Fibroblast of the aortic adventitia (primary cell): Measurements from ENCODE around the gene SLITRK1. TPM values are rescaled to one million over a fixed set of nuclear protein-coding genes. Genes with fewer than 3 reads are reported as not detected.
A peak's percentile ranks its signal among the peaks of the same experiment; 100 is the strongest.

Experiments
- DNase-seq: peaks from one replicate; pipeline ENCODE4 v3.0.0-alpha.2; 2010; ENCODE audit warnings: low read depth
- H3K4me3 ChIP-seq: 2 replicates; pipeline ENCODE4 v1.5.1; 2011; ENCODE audit warnings: low read depth, mild to moderate bottlenecking, control low read depth, low read length, moderate library complexity
- CTCF ChIP-seq: IDR thresholded peaks from 2 replicates; pipeline ENCODE4 v1.5.1; 2011; ENCODE audit warnings: mild to moderate bottlenecking, low read length, control low read depth, inconsistent platforms; ENCODE audit not compliant: insufficient read depth
- total RNA-seq: library from RNA; depleted of rRNA; stranded (reverse); fragments of >200 nt; gene quantifications from 2 replicates; pipeline ENCODE4 v1.2.3, GENCODE V29; 2012; ENCODE audit warnings: low replicate concordance

The SLITRK1 gene
- total RNA-seq, 1 donor, result 0.90 TPM

- no peak for TF ChIP-seq CTCF
- DNase-seq, result no peak
- H3K4me3 ChIP-seq, result no peak overlapping the region
These were observed 1.8 kb downstream of the SLITRK1 start for GRCh38 chr13:83880275-83881139.

- no peak for TF ChIP-seq CTCF
- peak overlapping the region; percentile 51 for H3K4me3 ChIP-seq
- DNase-seq, result no peak
These were observed 2.7 kb downstream of the SLITRK1 start for GRCh38 chr13:83879431-83880171.

GRCh38 chr13:83878691-83879430, 3.4 kb downstream of the SLITRK1 start:
- no peak for TF ChIP-seq CTCF
- H3K4me3 ChIP-seq, result peak overlapping the region; percentile 51
- no peak for DNase-seq

GRCh38 chr13:83877651-83878355, 4.5 kb downstream of the SLITRK1 start:
- no peak overlapping the region for H3K4me3 ChIP-seq
- TF ChIP-seq CTCF, result no peak
- no peak for DNase-seq

- DNase-seq, result no peak
- no peak overlapping the region for H3K4me3 ChIP-seq
- no peak for TF ChIP-seq CTCF
These were observed 5.7 kb downstream of the SLITRK1 start for GRCh38 chr13:83876546-83876945.

GRCh38 chr13:83867708-83868107, 14.6 kb downstream of the SLITRK1 start:
- TF ChIP-seq CTCF, result no peak
- no peak for DNase-seq
- H3K4me3 ChIP-seq, result no peak overlapping the region
